Parathyroid adenoma (tissue), 2 donors: Measurements from ENCODE around the gene ZBED5.
A peak's percentile ranks its signal among the peaks of the same experiment; 100 is the strongest.

ENCODE experiments used
- H2AFZ ChIP-seq: fragments of 300-600 bp; sonication (generic); one replicate; pipeline ENCODE4 v1.7.0; 2017; ENCODE audit warnings: antibody characterized with exemption, mild to moderate bottlenecking
- H3K27ac ChIP-seq: fragments of 300-600 bp; sonication (generic); one replicate; pipeline ENCODE4 v1.7.0; 2017
- H3K27me3 ChIP-seq: fragments of 300-600 bp; sonication (generic); one replicate; pipeline ENCODE4 v1.7.0; 2017; ENCODE audit warnings: low read length; ENCODE audit not compliant: control insufficient read depth, insufficient read depth
- H3K36me3 ChIP-seq: fragments of 300-600 bp; sonication (generic); one replicate; pipeline ENCODE4 v1.7.0; 2017; ENCODE audit warnings: low read length; ENCODE audit not compliant: control insufficient read depth, insufficient read depth
- H3K4me1 ChIP-seq: fragments of 300-600 bp; sonication (generic); one replicate; pipeline ENCODE4 v1.7.0; 2017; ENCODE audit warnings: control low read depth
- H3K4me2 ChIP-seq: fragments of 300-600 bp; sonication (generic); one replicate; pipeline ENCODE4 v1.7.0; 2017; ENCODE audit warnings: low read length
- H3K4me3 ChIP-seq: fragments of 300-600 bp; sonication (generic); one replicate; pipeline ENCODE4 v1.7.0; 2017; ENCODE audit warnings: low read depth, low read length
- H3K79me2 ChIP-seq: fragments of 300-600 bp; sonication (generic); one replicate; pipeline ENCODE4 v1.7.0; 2017; ENCODE audit warnings: control low read depth
- H3K9ac ChIP-seq: fragments of 300-600 bp; sonication (generic); one replicate; pipeline ENCODE4 v1.7.0; 2017; ENCODE audit warnings: mild to moderate bottlenecking
- H3K9me3 ChIP-seq: fragments of 300-600 bp; sonication (generic); one replicate; pipeline ENCODE4 v1.7.0; 2017; ENCODE audit warnings: low read length; ENCODE audit not compliant: control insufficient read depth
- CTCF ChIP-seq: fragments of 300-600 bp; sonication (generic); IDR thresholded peaks from one replicate; pipeline ENCODE4 v1.7.0; 2017; ENCODE audit warnings: antibody characterized with exemption, mild to moderate bottlenecking
- donor health status: primary hyperparathyroidism.

ZBED5 gene

GRCh38 chr11:10866893-10867331 is 9.1 kb upstream of the ZBED5 start:
- Histone ChIP-seq H3K27me3 (no peaks in the 10 kb centered on the region), H3K4me2 (peak overlapping the region; percentile 31), H2AFZ (peak overlapping the region; percentile 56), H3K27ac (peak overlapping the region; percentile 59), H3K4me1 (peaks cover 12% of the 10 kb centered on the region), H3K9ac (no peak overlapping the region), H3K9me3 (no peaks in the 10 kb centered on the region), H3K36me3 (no peaks in the 10 kb centered on the region), H3K79me2 (peaks cover 3% of the 10 kb centered on the region), H3K4me3 (no peak overlapping the region)
- no peak for TF ChIP-seq CTCF

GRCh38 chr11:10865837-10866270 is 8.0 kb upstream of the ZBED5 start:
- Histone ChIP-seq H3K27ac (no peak overlapping the region), H3K27me3 (no peaks in the 10 kb centered on the region), H3K4me1 (peaks cover 13% of the 10 kb centered on the region), H3K4me2 (no peak overlapping the region), H3K9me3 (no peaks in the 10 kb centered on the region), H2AFZ (no peak overlapping the region), H3K9ac (no peak overlapping the region), H3K79me2 (peaks cover 4% of the 10 kb centered on the region), H3K36me3 (no peaks in the 10 kb centered on the region), H3K4me3 (no peak overlapping the region)
- no peak for TF ChIP-seq CTCF

GRCh38 chr11:10864688-10865087 is 6.8 kb upstream of the ZBED5 start:
- H3K27me3 ChIP-seq, result no peaks in the 10 kb centered on the region
- H3K27ac ChIP-seq, result no peak overlapping the region
- no peak overlapping the region for H3K9ac ChIP-seq
- H3K4me1 ChIP-seq, result peaks cover 17% of the 10 kb centered on the region
- no peak for TF ChIP-seq CTCF
- peak overlapping the region; percentile 42 for H2AFZ ChIP-seq
- H3K36me3 ChIP-seq, result no peaks in the 10 kb centered on the region
- peaks cover 8% of the 10 kb centered on the region for H3K79me2 ChIP-seq
- peak overlapping the region; percentile 44 for H3K4me2 ChIP-seq
- H3K9me3 ChIP-seq, result no peaks in the 10 kb centered on the region
- no peak overlapping the region for H3K4me3 ChIP-seq

GRCh38 chr11:10862446-10862845 is 4.6 kb upstream of the ZBED5 start:
- H2AFZ ChIP-seq, result no peak overlapping the region
- H3K79me2 ChIP-seq, result peaks cover 8% of the 10 kb centered on the region
- H3K27me3 ChIP-seq, result no peaks in the 10 kb centered on the region
- no peaks in the 10 kb centered on the region for H3K36me3 ChIP-seq
- H3K4me3 ChIP-seq, result no peak overlapping the region
- no peak overlapping the region for H3K9ac ChIP-seq
- H3K9me3 ChIP-seq, result no peaks in the 10 kb centered on the region
- no peak overlapping the region for H3K27ac ChIP-seq
- peak overlapping the region; percentile 8 for H3K4me2 ChIP-seq
- H3K4me1 ChIP-seq, result peaks cover 17% of the 10 kb centered on the region
- no peak for TF ChIP-seq CTCF

GRCh38 chr11:10861799-10862198 is 3.9 kb upstream of the ZBED5 start:
- Histone ChIP-seq H3K27me3 (no peaks in the 10 kb centered on the region), H3K79me2 (peaks cover 8% of the 10 kb centered on the region), H3K4me1 (peaks cover 12% of the 10 kb centered on the region), H3K9me3 (no peaks in the 10 kb centered on the region), H2AFZ (no peak overlapping the region), H3K36me3 (no peaks in the 10 kb centered on the region), H3K27ac (no peak overlapping the region), H3K4me3 (no peak overlapping the region), H3K4me2 (no peak overlapping the region), H3K9ac (no peak overlapping the region)
- TF ChIP-seq CTCF, result no peak
